ENCODE results near the gene KRT33A.

GRCh38 chr17:41318231-41318630 is 32.4 kb downstream of the KRT33A start:
- TF ChIP-seq PATZ1 (CRISPR knock-in tag; IDR thresholded peaks at IDR 0.05; ENCODE audit: borderline replicate concordance) (no peak), ZNF565 (CRISPR knock-in tag; conservative IDR thresholded peaks at IDR 0.05; ENCODE audit: low read depth) (no peak), POU6F1 (CRISPR knock-in tag; IDR thresholded peaks at IDR 0.05; ENCODE audit: borderline replicate concordance, low read depth) (no peak), ZNF8 (CRISPR knock-in tag; IDR thresholded peaks at IDR 0.05) (no peak), CSDC2 (CRISPR knock-in tag; IDR thresholded peaks at IDR 0.05) (no peak), ZFP3 (CRISPR knock-in tag; IDR thresholded peaks at IDR 0.05) (no peak), RARB (CRISPR knock-in tag; IDR thresholded peaks at IDR 0.05) (no peak), ARNTL (CRISPR knock-in tag; IDR thresholded peaks at IDR 0.05; ENCODE audit: borderline replicate concordance, low read depth) (no peak), ZNF70 (CRISPR knock-in tag; IDR thresholded peaks at IDR 0.05) (no peak), ISL1 (CRISPR knock-in tag; IDR thresholded peaks at IDR 0.05) (no peak), ZFP30 (CRISPR knock-in tag; IDR thresholded peaks at IDR 0.05) (no peak)

Data from SK-N-SH treated with all-trans-retinoic acid at 6 μM for 48 hours (cell line).